Activated CD8-positive, alpha-beta T cell treated with anti-CD3 and anti-CD28 coated beads for 36 hours (primary cell): ENCODE results near the gene CCDC142. TPM values are rescaled to one million over a fixed set of nuclear protein-coding genes. Genes with fewer than 3 reads are reported as not detected.

ENCODE experiments used
- ATAC-seq: fragments of 200-7000 bp; cut with Tn5 transposase; one replicate; pipeline ENCODE4 v1.10.0; 2021; ENCODE audit warnings: mild to moderate bottlenecking, moderate library complexity
- CTCF ChIA-PET: fragments of 350-600 bp; sonication (Branson Sonifier 250); formaldehyde crosslinking; loops from one replicate; lab custom pipeline; 2021; ENCODE audit warnings: antibody characterized with exemption; lab: Charles Lee
- POLR2A ChIA-PET: fragments of 350-600 bp; sonication (Branson Sonifier 250); formaldehyde crosslinking; loops from one replicate; lab custom pipeline; 2021; ENCODE audit warnings: antibody characterized with exemption; lab: Charles Lee
- DNase-seq: peaks from one replicate; pipeline ENCODE4 v3.0.0-alpha.2; 2020
- H3K27ac Mint-ChIP-seq: one replicate; pipeline ENCODE4 v1.8.0; 2021; ENCODE audit warnings: mild to moderate bottlenecking, mixed read lengths
- H3K27me3 Mint-ChIP-seq: one replicate; pipeline ENCODE4 v1.8.0; 2021; ENCODE audit warnings: mixed read lengths
- H3K36me3 Mint-ChIP-seq: one replicate; pipeline ENCODE4 v1.8.0; 2021; ENCODE audit warnings: low read depth, mixed read lengths
- H3K4me1 Mint-ChIP-seq: one replicate; pipeline ENCODE4 v1.8.0; 2021; ENCODE audit warnings: low read depth, mixed read lengths
- H3K4me3 Mint-ChIP-seq: one replicate; pipeline ENCODE4 v1.8.0; 2021; ENCODE audit warnings: mild to moderate bottlenecking, moderate library complexity, mixed read lengths
- H3K9me3 Mint-ChIP-seq: one replicate; pipeline ENCODE4 v1.8.0; 2021; ENCODE audit warnings: mixed read lengths
- intact Hi-C: fragments of 100-400 bp; cut with micrococcal nuclease; formaldehyde crosslinking; loops from one replicate; pipeline ENCODE4 v1.10.0; 2022
- total RNA-seq, 2 experiments: library from RNA; stranded (reverse); gene quantifications; one replicate each; pipeline ENCODE4 v1.2.3, GENCODE V29; 2021
- TF ChIP-seq, protein P1 (sequence below): fragments of 200-600 bp; IDR thresholded peaks from one replicate; pipeline ENCODE4 v1.8.0; 2022; ENCODE audit warnings: antibody characterized with exemption, mild to moderate bottlenecking

Gene CCDC142
- total RNA-seq, 2 experiments from 2014 or later: 7.2 to 10.3 TPM

DNA sequence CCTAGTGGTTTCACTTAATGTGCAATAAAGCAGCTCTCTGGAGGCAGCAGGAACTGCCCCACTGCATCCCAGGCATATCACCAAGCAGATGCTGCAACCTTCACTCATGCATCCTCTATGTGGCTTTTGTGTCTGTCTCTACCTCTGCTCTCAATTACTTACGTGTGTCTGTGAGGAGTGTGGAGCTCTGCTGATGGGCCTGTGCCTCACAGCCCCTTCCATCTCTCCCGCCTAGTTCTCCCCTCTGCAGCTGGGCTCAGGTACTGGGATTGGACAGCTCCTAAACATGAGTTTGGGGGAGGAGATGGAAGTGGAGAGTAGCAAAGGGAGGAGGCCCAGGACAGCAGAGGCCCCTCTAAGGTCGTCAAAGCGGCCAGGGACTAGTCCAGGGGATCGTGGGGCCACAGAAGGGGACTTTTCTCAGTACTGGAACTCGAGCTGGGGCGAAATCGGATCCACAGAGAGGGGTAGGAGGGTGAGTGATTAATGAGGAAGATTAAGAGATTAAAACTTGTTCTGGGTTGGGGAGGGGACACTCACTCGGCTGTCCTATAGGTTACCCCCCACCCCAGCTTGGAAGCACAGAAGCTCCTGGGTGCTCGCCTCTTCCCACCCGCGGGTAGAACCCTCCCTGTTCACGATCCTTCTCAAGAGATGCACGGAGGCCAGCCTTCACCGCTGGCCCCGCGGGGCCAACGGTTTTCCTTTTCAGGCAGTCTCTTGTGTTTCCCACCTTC lies 18.7 kb upstream of the CCDC142 start:
- CTCF ChIA-PET: interaction anchor here (0.6 to 2.0 kb wide), 4 partner anchors 12 to 84 kb away, joined by 3 to 9 read pairs (median 4); partner anchors contain the start of genes CCDC142, TLX2 and TTC31
- Mint-ChIP-seq H3K9me3 (no peaks in the 10 kb centered on the region), H3K36me3 (peaks cover 27% of the 10 kb centered on the region), H3K27me3 (peaks cover 60% of the 10 kb centered on the region), H3K4me1 (peaks cover 44% of the 10 kb centered on the region), H3K27ac (no peak overlapping the region), H3K4me3 (peak overlapping the region; percentile 19)
- DNase-seq (no peak), ATAC-seq (no peak)
- intact Hi-C loops: no loop called here
- POLR2A ChIA-PET: interaction anchor here (0.6 to 5.2 kb wide), 11 partner anchors 8 to 42 kb away, joined by 3 to 23 read pairs (median 4); partner anchors contain the start of genes AUP1, CCDC142, MRPL53 and TLX2
- TF ChIP-seq, protein P1, sequence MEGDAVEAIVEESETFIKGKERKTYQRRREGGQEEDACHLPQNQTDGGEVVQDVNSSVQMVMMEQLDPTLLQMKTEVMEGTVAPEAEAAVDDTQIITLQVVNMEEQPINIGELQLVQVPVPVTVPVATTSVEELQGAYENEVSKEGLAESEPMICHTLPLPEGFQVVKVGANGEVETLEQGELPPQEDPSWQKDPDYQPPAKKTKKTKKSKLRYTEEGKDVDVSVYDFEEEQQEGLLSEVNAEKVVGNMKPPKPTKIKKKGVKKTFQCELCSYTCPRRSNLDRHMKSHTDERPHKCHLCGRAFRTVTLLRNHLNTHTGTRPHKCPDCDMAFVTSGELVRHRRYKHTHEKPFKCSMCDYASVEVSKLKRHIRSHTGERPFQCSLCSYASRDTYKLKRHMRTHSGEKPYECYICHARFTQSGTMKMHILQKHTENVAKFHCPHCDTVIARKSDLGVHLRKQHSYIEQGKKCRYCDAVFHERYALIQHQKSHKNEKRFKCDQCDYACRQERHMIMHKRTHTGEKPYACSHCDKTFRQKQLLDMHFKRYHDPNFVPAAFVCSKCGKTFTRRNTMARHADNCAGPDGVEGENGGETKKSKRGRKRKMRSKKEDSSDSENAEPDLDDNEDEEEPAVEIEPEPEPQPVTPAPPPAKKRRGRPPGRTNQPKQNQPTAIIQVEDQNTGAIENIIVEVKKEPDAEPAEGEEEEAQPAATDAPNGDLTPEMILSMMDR: no peak

DNA sequence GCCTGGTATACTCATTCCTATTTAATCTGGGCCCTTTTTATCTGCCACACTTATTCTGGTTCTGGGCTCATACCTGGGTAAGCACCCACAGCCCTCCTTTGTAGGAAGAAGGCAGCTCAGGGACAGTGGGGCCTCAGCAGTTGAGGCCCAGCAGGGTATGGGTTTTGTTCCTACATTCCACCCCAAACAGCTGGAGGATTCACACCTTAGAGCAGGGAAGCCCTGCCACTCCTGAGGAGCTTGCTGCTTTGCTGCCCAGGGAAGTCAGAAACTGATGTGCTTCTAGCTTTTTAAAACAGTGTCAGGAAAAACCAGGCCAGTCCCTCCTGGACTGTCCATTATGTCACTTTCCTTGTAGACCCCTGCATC lies 17.8 kb upstream of the CCDC142 start:
- Mint-ChIP-seq H3K27ac (no peak overlapping the region), H3K9me3 (no peaks in the 10 kb centered on the region), H3K4me3 (no peak overlapping the region), H3K4me1 (peaks cover 39% of the 10 kb centered on the region), H3K27me3 (peaks cover 57% of the 10 kb centered on the region), H3K36me3 (peaks cover 20% of the 10 kb centered on the region)
- ChIA-PET CTCF (interaction anchor here (0.8 to 2.4 kb wide), 6 partner anchors 8 to 85 kb away, joined by 3 to 9 read pairs (median 4); partner anchors contain the start of gene TLX2), POLR2A (interaction anchor here (0.7 to 5.2 kb wide), 10 partner anchors 8 to 41 kb away, joined by 3 to 23 read pairs (median 4); partner anchors contain the start of genes AUP1, CCDC142, MRPL53 and TLX2)
- DNase-seq: no peak
- TF ChIP-seq, protein P1: no peak
- ATAC-seq: no peak
- intact Hi-C loops: no loop called here

DNA sequence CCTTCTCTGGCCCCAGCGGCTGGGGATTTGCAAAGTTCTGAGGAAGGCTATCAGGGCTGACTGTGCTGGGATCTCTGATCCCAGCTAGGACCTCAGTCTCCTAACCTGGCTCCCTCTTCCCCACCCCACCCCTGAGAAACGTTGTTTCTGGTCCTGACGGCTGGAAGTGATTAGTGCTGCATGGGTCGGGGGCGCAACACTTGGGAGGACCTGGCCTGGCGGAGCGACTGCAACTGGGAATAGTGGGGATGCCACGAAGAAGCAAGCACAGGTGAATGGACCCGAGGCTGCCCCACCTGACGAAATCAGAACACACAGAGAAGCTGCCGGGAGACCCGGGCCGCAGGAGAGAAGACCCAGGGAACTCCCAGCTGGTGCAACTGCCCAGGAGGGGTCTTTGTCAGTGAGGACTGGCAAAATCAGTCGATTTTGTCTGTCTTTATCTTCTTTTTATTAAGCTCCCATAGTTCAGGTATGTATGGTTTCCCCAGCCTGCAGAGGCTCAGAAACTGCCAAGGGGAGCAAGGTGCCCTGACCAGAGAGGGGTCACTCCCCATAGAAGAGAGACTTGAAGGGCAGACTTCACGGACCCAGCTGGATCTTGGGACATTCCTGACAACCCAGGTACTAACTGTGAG lies 17.3 kb upstream of the CCDC142 start:
- ChIA-PET POLR2A (interaction anchor here (0.6 to 5.2 kb wide), 9 partner anchors 8 to 55 kb away, joined by 3 to 23 read pairs (median 4); partner anchors contain the start of genes CCDC142, TLX2, TTC31 and WBP1), CTCF (interaction anchor here (0.8 to 2.4 kb wide), 5 partner anchors 9 to 86 kb away, joined by 3 to 9 read pairs (median 5); partner anchors contain the start of gene TLX2)
- ATAC-seq (no peak), DNase-seq (no peak)
- Mint-ChIP-seq H3K27me3 (peaks cover 55% of the 10 kb centered on the region), H3K9me3 (no peaks in the 10 kb centered on the region), H3K27ac (no peak overlapping the region), H3K4me3 (peak overlapping the region; percentile 12), H3K4me1 (peaks cover 36% of the 10 kb centered on the region), H3K36me3 (peaks cover 15% of the 10 kb centered on the region)
- intact Hi-C loops: no loop called here
- TF ChIP-seq, protein P1: no peak

GRCh38 chr2:74499267-74499939 lies 16.6 kb upstream of the CCDC142 start, which contains the start of gene LBX2:
Gene LBX2 (minus strand): TSS chr2:74499603. CDS start chr2:74499537, 66 bp downstream.
- ChIA-PET CTCF (interaction anchor here (1.0 to 3.0 kb wide), 4 partner anchors 9 to 33 kb away, joined by 3 to 17 read pairs (median 6); partner anchors contain the start of genes CCDC142 and TTC31), POLR2A (interaction anchor here (0.9 to 5.2 kb wide), 10 partner anchors 7 to 86 kb away, joined by 3 to 23 read pairs (median 4); partner anchors contain the start of genes CCDC142, MRPL53, TTC31 and WBP1)
- peak; percentile 33 for ATAC-seq
- Mint-ChIP-seq H3K36me3 (peaks cover 10% of the 10 kb centered on the region), H3K4me3 (peak within 1 kb of the TSS; percentile 78), H3K27ac (peak within 1 kb of the TSS; percentile 63), H3K4me1 (peaks cover 34% of the 10 kb centered on the region), H3K27me3 (peaks cover 53% of the 10 kb centered on the region), H3K9me3 (no peaks in the 10 kb centered on the region)
- peak; percentile 68 for DNase-seq
- TF ChIP-seq, protein P1: no peak
- intact Hi-C loops: no loop called here
